ENCODE measurements around the gene DAPK1.
A peak's percentile ranks its signal among the peaks of the same experiment; 100 is the strongest.

Gene DAPK1

GRCh38 chr9:87497604-87498045 is at the start of gene DAPK1:
Gene DAPK1 (plus strand): TSS chr9:87497867. CDS start chr9:87499078, 1,211 bp downstream.
- DNase-seq (ENCODE audit: low read depth in 2 of 2) = peak in 1 of 2 donors; percentile 15

DNA sequence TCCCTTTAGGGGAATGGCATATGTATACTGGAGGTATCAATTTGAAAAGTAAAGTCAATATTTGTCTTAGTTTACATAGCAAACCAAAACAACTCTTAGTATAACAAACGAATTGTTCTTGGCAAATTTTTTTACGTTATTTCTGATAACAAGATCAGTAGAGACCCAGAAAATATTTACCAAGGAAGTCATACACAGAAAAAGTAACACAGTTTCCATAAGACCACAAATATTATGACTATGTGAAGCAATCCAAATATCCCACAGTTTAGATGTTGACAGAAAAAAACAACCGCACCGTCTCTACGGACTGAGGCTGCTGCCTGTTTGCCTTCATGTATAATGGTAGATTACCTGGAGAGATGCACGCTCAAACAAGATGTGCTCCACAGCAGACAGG is 46.5 kb upstream of the DAPK1 start:
- no peak for DNase-seq (ENCODE audit: low read depth in 2 of 2)

GRCh38 chr9:87455407-87455806 is 42.3 kb upstream of the DAPK1 start:
- no peak for DNase-seq (ENCODE audit: low read depth in 2 of 2)

DNA sequence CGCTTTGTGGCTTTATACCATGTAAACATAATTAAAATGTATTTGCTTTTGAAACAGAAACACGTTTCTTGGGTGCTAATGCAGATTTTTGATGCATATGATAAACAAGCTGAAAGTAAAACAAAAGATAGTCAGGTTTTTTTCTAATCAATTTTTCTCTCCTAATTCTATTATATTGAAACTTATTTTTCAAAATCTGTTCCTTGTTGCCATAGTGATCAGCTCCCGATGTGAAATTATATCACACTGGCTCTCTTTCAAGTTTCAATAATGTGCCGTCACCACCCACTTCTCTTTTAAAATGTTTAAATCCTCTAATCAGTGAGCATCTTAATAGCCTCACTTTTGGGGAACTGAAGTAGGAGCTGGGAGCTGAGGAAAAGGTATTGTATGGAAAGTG is 36.4 kb upstream of the DAPK1 start:
- no peak for DNase-seq (ENCODE audit: low read depth in 2 of 2)

DNA sequence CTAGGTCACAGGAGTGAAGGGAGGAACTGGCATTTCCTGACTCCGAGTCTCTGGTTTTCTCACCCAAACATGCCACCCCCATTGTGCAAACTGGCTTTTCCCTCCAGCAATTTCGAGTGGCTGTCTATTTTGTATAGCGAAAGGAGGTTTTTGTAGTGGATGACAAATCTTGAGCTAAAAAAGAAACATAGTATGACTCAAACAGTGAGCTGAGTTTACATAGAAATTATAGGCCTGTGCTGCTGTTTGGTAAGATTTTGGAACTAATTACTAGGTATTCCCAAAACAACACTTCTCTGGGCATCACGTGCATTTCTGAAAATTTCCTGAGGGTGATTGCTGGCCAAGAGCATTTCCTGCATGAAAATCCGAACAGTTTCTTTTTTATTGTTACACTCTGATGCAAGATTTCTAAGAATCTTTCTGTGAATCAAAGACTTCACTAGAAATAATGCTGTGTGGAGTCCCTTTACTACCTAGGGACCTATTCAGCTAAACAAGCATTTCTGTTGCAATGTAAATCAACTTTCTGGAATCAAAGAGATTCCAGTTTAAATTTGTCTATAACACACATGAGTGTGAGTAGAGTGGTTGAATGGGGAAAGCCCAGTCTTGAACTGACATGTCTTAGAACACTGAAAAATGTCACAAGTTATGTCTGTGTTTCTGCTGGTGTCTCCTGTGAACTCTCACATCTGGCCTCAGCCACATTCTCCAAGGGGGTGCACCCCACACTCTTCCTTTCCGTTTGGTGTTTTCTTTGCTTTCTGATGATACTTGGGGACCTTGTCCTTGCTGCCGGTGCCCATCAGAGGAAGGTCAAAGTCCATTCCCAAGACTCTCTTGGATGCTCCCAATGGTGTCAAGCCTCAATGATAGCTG is 33.3 kb upstream of the DAPK1 start:
- DNase-seq (ENCODE audit: low read depth in 2 of 2) = peak in 1 of 2 donors; percentile 31

DNA sequence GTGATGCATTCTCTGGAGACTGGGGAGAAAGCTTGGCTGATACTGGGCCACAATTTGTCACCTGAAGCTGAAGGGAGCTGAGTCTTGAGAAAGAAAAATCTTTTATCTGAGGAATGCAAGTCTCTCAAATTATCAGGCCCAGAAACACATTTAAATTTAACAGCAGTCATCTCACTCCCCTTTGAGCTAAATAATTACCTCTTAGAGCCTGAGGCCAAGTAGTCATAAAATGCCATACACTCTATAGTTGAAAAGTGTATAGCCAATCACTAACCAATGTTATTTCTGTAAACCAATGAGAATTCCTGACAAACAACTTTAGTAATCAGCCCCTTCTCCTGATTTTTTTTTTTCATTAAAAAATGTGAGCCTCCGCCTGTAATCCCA is 32.7 kb upstream of the DAPK1 start:
- DNase-seq (ENCODE audit: low read depth in 2 of 2) = no peak

DNA sequence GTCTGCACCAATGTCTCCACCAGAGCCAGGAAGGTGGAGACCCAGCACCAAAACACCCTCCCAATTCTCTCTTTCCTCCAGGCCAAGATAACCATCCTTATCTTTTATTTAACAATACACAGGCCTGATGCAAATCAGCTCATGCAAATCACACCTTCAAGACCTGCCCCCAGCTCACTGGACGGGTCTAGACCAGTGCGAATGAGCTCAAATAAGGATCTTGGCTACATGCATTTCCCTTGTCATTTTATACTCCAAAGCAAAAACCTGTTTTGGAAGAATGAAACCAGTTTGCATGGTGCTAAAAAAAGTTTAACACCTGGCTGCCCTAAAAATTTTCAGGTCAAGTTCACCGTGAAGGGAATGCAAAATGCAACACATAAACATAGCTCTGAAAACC is 31.9 kb upstream of the DAPK1 start:
- DNase-seq (ENCODE audit: low read depth in 2 of 2) = no peak

GRCh38 chr9:87467187-87467586 is 30.5 kb upstream of the DAPK1 start:
- DNase-seq (ENCODE audit: low read depth in 2 of 2) = no peak

DNA sequence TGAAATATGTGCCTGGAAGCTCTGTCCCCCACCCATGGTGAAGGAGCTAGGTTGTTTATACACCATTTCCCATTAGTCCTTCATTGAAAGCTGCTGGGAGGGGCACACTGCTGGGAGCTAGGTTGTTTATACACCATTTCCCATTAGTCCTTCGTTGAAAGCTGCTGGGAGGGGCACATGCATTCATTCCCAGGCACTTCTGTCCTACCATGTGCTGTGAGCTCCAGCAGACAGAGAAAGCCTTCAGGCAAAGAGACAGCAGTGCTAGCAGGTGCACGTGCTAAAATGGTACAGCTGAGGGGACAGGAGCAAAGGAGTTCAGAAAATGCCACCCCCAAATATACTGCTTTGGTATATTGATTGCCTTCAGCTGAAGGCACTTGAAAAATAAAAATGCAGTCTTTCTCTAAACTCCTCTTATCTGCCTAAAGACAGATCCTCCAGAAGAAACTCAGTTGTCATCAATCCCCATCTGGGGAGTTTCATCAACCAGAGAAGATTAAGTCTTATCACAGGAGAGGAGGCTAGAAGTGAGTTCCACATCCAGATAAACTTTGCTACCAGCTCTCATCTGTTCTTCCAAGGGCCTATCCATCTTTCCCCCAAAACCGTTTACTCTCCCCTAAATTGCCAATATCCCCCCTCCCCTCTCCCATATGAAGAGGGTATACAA is 27.7 kb upstream of the DAPK1 start:
- no peak for DNase-seq (ENCODE audit: low read depth in 2 of 2)

GRCh38 chr9:87471746-87472145 is 25.9 kb upstream of the DAPK1 start:
- DNase-seq (ENCODE audit: low read depth in 2 of 2) = no peak

DNA sequence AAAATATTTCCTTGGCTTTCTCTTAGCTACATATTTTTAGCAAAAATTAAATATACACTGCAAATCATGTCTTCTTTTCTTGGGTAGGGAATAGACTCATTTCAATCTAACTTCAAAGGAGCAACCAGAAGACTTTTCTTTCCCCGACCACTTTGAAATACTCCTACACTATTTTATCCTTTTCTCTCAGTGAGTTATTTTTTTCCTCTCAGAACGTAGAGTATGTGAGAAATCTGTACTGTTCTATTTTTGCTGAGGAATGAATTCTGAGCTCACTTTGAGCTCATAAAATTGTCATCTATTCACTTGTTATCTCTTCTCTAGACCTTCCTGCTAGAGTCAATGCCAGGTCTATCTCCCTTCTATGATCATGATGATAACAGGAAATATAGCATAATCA is 22.2 kb upstream of the DAPK1 start:
- no peak for DNase-seq (ENCODE audit: low read depth in 2 of 2)

- no peak for DNase-seq (ENCODE audit: low read depth in 2 of 2)
Observed at GRCh38 chr9:87478226-87478992, 19.3 kb upstream of the DAPK1 start.

GRCh38 chr9:87479801-87480201 is 17.9 kb upstream of the DAPK1 start:
- DNase-seq (ENCODE audit: low read depth in 2 of 2) = no peak

- DNase-seq (ENCODE audit: low read depth in 2 of 2) = no peak
Observed at GRCh38 chr9:87481890-87482855, 15.5 kb upstream of the DAPK1 start.

- DNase-seq (ENCODE audit: low read depth in 2 of 2) = no peak
Observed at GRCh38 chr9:87490225-87490624, 7.4 kb upstream of the DAPK1 start.

DNA sequence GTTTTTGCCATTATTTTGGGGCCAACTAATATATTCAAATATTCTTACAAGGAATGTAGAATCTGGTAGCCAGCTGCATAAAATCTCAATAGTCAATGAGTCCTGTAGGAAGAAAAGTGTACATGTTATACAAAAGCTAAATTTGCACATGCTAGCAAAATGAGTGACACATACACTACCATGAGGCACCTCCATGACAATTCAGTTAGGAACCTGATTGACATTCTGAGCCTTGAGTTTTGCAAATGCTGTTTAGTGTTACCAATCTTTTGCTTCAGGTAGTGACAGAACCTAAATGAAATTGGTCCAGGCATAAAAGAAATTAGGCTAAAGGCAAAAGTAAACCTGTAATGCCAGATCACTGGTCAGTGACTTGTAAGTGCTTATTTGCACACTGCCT is 6.8 kb upstream of the DAPK1 start:
- DNase-seq (ENCODE audit: low read depth in 2 of 2) = no peak

DNA sequence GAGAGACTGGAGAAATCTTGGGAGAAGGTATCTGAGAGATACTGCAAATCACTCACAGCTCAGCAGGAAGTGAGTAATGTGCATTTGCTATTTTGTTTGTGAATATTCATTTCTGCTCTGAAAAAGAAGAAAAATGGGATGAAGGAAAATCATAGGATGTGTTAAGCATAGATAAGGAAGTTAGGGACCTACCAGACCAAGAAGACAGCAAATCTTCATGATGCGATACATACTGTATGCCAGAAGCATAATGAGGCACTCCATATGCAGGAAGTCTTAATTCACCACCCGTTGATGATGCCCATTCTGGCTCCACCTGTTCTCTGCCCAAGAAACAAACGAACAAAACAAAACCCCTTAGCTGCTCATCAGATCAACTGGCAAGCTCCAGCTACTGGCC is 6.1 kb upstream of the DAPK1 start:
- DNase-seq (ENCODE audit: low read depth in 2 of 2) = no peak

GRCh38 chr9:87492642-87493041 is 5.0 kb upstream of the DAPK1 start:
- no peak for DNase-seq (ENCODE audit: low read depth in 2 of 2)

- DNase-seq (ENCODE audit: low read depth in 2 of 2) = no peak
Observed at GRCh38 chr9:87494970-87495471, 2.6 kb upstream of the DAPK1 start.

- no peak for DNase-seq (ENCODE audit: low read depth in 2 of 2)
Observed at GRCh38 chr9:87497080-87497603, 525 bp upstream of the DAPK1 start.
